ENCODE measurements around the gene LRP1B.
"Not testable (repeated sequence)": the region's sequence is repeated elsewhere in the genome, so short reads cannot be mapped to it uniquely, and the experiment has no call there.

Gene LRP1B

GRCh38 chr2:141035846-141036420, 1094.9 kb downstream of the LRP1B start:
- no peak for DNase-seq (ENCODE audit: low read depth in 2 of 2)

GRCh38 chr2:141029428-141030078, 1101.3 kb downstream of the LRP1B start:
- no peak for DNase-seq (ENCODE audit: low read depth in 2 of 2)

GRCh38 chr2:141027221-141027620, 1103.6 kb downstream of the LRP1B start:
- DNase-seq (ENCODE audit: low read depth in 2 of 2): no peak

- DNase-seq (ENCODE audit: low read depth in 2 of 2): no peak
Observed at GRCh38 chr2:141021611-141022010, 1109.2 kb downstream of the LRP1B start.

GRCh38 chr2:141021109-141021508, 1109.7 kb downstream of the LRP1B start:
- peak; percentile 45 to 52 for DNase-seq (ENCODE audit: low read depth in 2 of 2)

- no peak for DNase-seq (ENCODE audit: low read depth in 2 of 2)
Observed at GRCh38 chr2:141020346-141020745, 1110.5 kb downstream of the LRP1B start.

GRCh38 chr2:141015341-141016047, 1115.3 kb downstream of the LRP1B start:
- DNase-seq (ENCODE audit: low read depth in 2 of 2): no peak

- no peak for DNase-seq (ENCODE audit: low read depth in 2 of 2)
Observed at GRCh38 chr2:141003967-141004657, 1126.7 kb downstream of the LRP1B start.

GRCh38 chr2:141001750-141002149, 1129.1 kb downstream of the LRP1B start:
- no peak for DNase-seq (ENCODE audit: low read depth in 2 of 2)

- DNase-seq (ENCODE audit: low read depth in 2 of 2): no peak
Observed at GRCh38 chr2:140998577-140998976, 1132.2 kb downstream of the LRP1B start.

- no peak for DNase-seq (ENCODE audit: low read depth in 2 of 2)
Observed at GRCh38 chr2:140998017-140998416, 1132.8 kb downstream of the LRP1B start.

- no peak for DNase-seq (ENCODE audit: low read depth in 2 of 2)
Observed at GRCh38 chr2:140994856-140995255, 1136.0 kb downstream of the LRP1B start.

- peak; percentile 62 to 64 for DNase-seq (ENCODE audit: low read depth in 2 of 2)
Observed at GRCh38 chr2:140990416-140990815, 1140.4 kb downstream of the LRP1B start.

- DNase-seq (ENCODE audit: low read depth in 2 of 2): no peak
Observed at GRCh38 chr2:140988597-140988996, 1142.2 kb downstream of the LRP1B start.

GRCh38 chr2:140986456-140986855, 1144.4 kb downstream of the LRP1B start:
- DNase-seq (ENCODE audit: low read depth in 2 of 2): no peak

- no peak for DNase-seq (ENCODE audit: low read depth in 2 of 2)
Observed at GRCh38 chr2:140975237-140975636, 1155.6 kb downstream of the LRP1B start.

- no peak for DNase-seq (ENCODE audit: low read depth in 2 of 2)
Observed at GRCh38 chr2:140972724-140973123, 1158.1 kb downstream of the LRP1B start.

GRCh38 chr2:140964324-140964723, 1166.5 kb downstream of the LRP1B start:
- not testable (repeated sequence) for DNase-seq (ENCODE audit: low read depth in 2 of 2)

GRCh38 chr2:140949932-140950331, 1180.9 kb downstream of the LRP1B start:
- no peak for DNase-seq (ENCODE audit: low read depth in 2 of 2)

GRCh38 chr2:140947236-140947635, 1183.6 kb downstream of the LRP1B start:
- no peak for DNase-seq (ENCODE audit: low read depth in 2 of 2)

- no peak for DNase-seq (ENCODE audit: low read depth in 2 of 2)
Observed at GRCh38 chr2:140943867-140944266, 1186.9 kb downstream of the LRP1B start.

- no peak for DNase-seq (ENCODE audit: low read depth in 2 of 2)
Observed at GRCh38 chr2:140942284-140942683, 1188.5 kb downstream of the LRP1B start.

Measured in fibroblast of skin of left quadriceps (primary cell).